ENCODE data around the gene KCNQ1.

- TF ChIP-seq CTCF (IDR thresholded peaks at IDR 0.05): no peak
- TF ChIP-seq POLR2A (IDR thresholded peaks at IDR 0.05): no peak
Observed at GRCh38 chr11:2794046-2794967, 349.5 kb downstream of the KCNQ1 start.

All from body of pancreas (tissue), 4 donors.